Endothelial cell of umbilical vein (primary cell): ENCODE results near the gene PI4KB. TPM values are rescaled to one million over a fixed set of nuclear protein-coding genes. Genes with fewer than 3 reads are reported as not detected.

Source experiments
- BruUV-seq: library from RNA; stranded (reverse); fragments of 400-500 nt; replicated peaks from 2 replicates; lab custom pipeline; 2021; lab: Mats Ljungman, UMichigan
- CTCF ChIA-PET: fragments of 300-600, 350-600 bp; sonication (Branson Sonifier 250); formaldehyde crosslinking; loops from one replicate; lab custom pipeline; 2021; ENCODE audit warnings: antibody characterized with exemption, inconsistent platforms; lab: Charles Lee
- POLR2A ChIA-PET: fragments of 300-600, 350-600 bp; sonication (Branson Sonifier 250); formaldehyde crosslinking; loops from one replicate; lab custom pipeline; 2021; ENCODE audit warnings: antibody characterized with exemption, inconsistent platforms; lab: Charles Lee
- DNase-seq: peaks from one replicate; pipeline ENCODE4 v3.0.0-alpha.2; 2011; ENCODE audit warnings: low read depth, low spot score
- FAIRE-seq: peaks from 2 replicates; lab custom pipeline; 2011; peaks lifted over from hg19 to GRCh38; lab: Jason Lieb, UNC
- H2AFZ ChIP-seq: 2 replicates; pipeline ENCODE4 v1.6.0; 2012; ENCODE audit warnings: low read depth, low read length, control low read depth, inconsistent platforms
- H3K27ac ChIP-seq: 2 replicates; pipeline ENCODE4 v1.5.1; 2011; ENCODE audit warnings: low read depth, mild to moderate bottlenecking, control low read depth, low read length, moderate library complexity; ENCODE audit not compliant: insufficient read depth
- H3K27me3 ChIP-seq, 2 experiments: 2 replicates each; pipeline versions ENCODE4 v1.6.0 to v1.6.1; 2011; ENCODE audit warnings: low read length in 2 of 2, mixed read lengths in 1 of 2; ENCODE audit not compliant: control insufficient read depth in 2 of 2, insufficient read depth in 2 of 2
- H3K36me3 ChIP-seq, 2 experiments: 2 replicates in 1 of 2; 3 replicates in 1 of 2; pipeline ENCODE4 v1.5.1; 2011; ENCODE audit warnings: low read length in 2 of 2, mild to moderate bottlenecking in 1 of 2, moderate library complexity in 1 of 2; ENCODE audit not compliant: control insufficient read depth in 2 of 2, insufficient read depth in 2 of 2; ENCODE audit errors: extremely low read depth in 1 of 2
- H3K4me1 ChIP-seq: 3 replicates; pipeline ENCODE4 v1.5.1; 2011; ENCODE audit warnings: mild to moderate bottlenecking, low read length; ENCODE audit not compliant: control insufficient read depth, insufficient read depth; ENCODE audit errors: extremely low read depth
- H3K4me2 ChIP-seq: 2 replicates; pipeline ENCODE4 v1.6.1; 2011; ENCODE audit warnings: low read length, control low read depth, mixed read lengths; ENCODE audit not compliant: insufficient read depth
- H3K4me3 ChIP-seq, 3 experiments: fragments of 200-600 bp in 1 of 3; sonication (generic), shearing (Covaris generic) in 1 of 3; replicated peaks in 1 of 3; 2 replicates each; pipeline ENCODE4 v1.5.1; 2011 to 2016; ENCODE audit warnings: control low read depth in 3 of 3, low read length in 3 of 3, mild to moderate bottlenecking in 2 of 3, inconsistent platforms in 1 of 3, low read depth in 1 of 3, moderate library complexity in 1 of 3; ENCODE audit not compliant: insufficient read depth in 1 of 3
- H3K79me2 ChIP-seq: 2 replicates; pipeline ENCODE4 v1.6.0; 2012; ENCODE audit warnings: low read length, inconsistent platforms; ENCODE audit not compliant: control insufficient read depth, insufficient read depth
- H3K9ac ChIP-seq: replicated peaks from 2 replicates; pipeline ENCODE3; 2011; ENCODE audit warnings: low read length, control low read depth; ENCODE audit not compliant: insufficient read depth; ENCODE audit errors: extremely low read depth
- H3K9me1 ChIP-seq: replicated peaks from 3 replicates; pipeline ENCODE4 v1.6.0; 2011; ENCODE audit warnings: mild to moderate bottlenecking, low read length; ENCODE audit not compliant: control insufficient read depth, insufficient read depth; ENCODE audit errors: extremely low read depth
- H3K9me3 ChIP-seq: replicated peaks from 2 replicates; pipeline ENCODE4 v1.5.1; 2012; ENCODE audit warnings: low read length, inconsistent platforms; ENCODE audit not compliant: control insufficient read depth, insufficient read depth
- H4K20me1 ChIP-seq: replicated peaks from 2 replicates; pipeline ENCODE3; 2011; ENCODE audit warnings: mild to moderate bottlenecking, low read length; ENCODE audit not compliant: control insufficient read depth, insufficient read depth; ENCODE audit errors: extremely low read depth
- FOS ChIP-seq: IDR thresholded peaks from 2 replicates; pipeline ENCODE4 v1.6.1; 2011; ENCODE audit warnings: mild to moderate bottlenecking, low read length, moderate library complexity, borderline replicate concordance; ENCODE audit not compliant: insufficient read depth
- GATA2 ChIP-seq: IDR thresholded peaks from 2 replicates; pipeline ENCODE4 v1.7.0; 2011; ENCODE audit warnings: low read depth, mild to moderate bottlenecking, moderate library complexity, mixed read lengths, low read length; ENCODE audit not compliant: insufficient read length, insufficient read depth
- POLR2A ChIP-seq: IDR thresholded peaks from 2 replicates; pipeline ENCODE4 v1.6.1; 2012; ENCODE audit warnings: low read depth, mild to moderate bottlenecking, control low read depth, low read length
- POLR2AphosphoS5 ChIP-seq: IDR thresholded peaks from 2 replicates; pipeline ENCODE4 v1.6.1; 2012; ENCODE audit warnings: low read depth, mild to moderate bottlenecking, control low read depth, low read length, moderate library complexity; ENCODE audit not compliant: insufficient read depth
- dilution Hi-C: fragments of 300-500 bp; cut with MboI; formaldehyde crosslinking; loops from one replicate; pipeline ENCODE4 v1.15.0; 2019; ENCODE audit warnings: low sequenced_read_pairs; ENCODE audit not compliant: extremely low pct_ligation_motif_present
- intact Hi-C: fragments of 100-400 bp; cut with micrococcal nuclease; formaldehyde crosslinking; loops from one replicate; pipeline ENCODE4 v1.10.0; 2022
- polyA plus RNA-seq, 4 experiments: library from polyadenylated mRNA; depleted of rRNA in 3 of 4; stranded (reverse) in 3 of 4; unstranded in 1 of 4; fragments of >200 nt; gene quantifications; 2 replicates each; pipeline versions ENCODE4 v1.2.1 to v1.2.3, GENCODE V29; 2011 to 2012; ENCODE audit warnings: missing spikeins in 1 of 4
- total RNA-seq: library from RNA; stranded (reverse); gene quantifications from 2 replicates; pipeline ENCODE4 v1.2.3, GENCODE V29; 2021
- TF ChIP-seq, protein P1 (sequence below), 2 donors: IDR thresholded peaks; 1 replicate in 1 of 2; 2 replicates in 1 of 2; pipeline ENCODE4 v1.5.1; 2011; ENCODE audit warnings: low read length in 2 of 2, mild to moderate bottlenecking in 2 of 2, moderate library complexity in 2 of 2, control low read depth in 1 of 2, inconsistent platforms in 1 of 2, low read depth in 1 of 2; ENCODE audit not compliant: insufficient read depth in 1 of 2; ENCODE audit errors: extremely low read depth in 1 of 2
- TF ChIP-seq, protein P2 (sequence below): IDR thresholded peaks from 2 replicates; pipeline ENCODE4 v1.6.1; 2011; ENCODE audit not compliant: insufficient read depth, insufficient read length

PI4KB gene
- total and polyA plus RNA-seq, 2 donors (not counting 3 experiments of a cell fraction or from before 2014, with no cell fraction given): 60.9 to 67.8 TPM

DNA sequence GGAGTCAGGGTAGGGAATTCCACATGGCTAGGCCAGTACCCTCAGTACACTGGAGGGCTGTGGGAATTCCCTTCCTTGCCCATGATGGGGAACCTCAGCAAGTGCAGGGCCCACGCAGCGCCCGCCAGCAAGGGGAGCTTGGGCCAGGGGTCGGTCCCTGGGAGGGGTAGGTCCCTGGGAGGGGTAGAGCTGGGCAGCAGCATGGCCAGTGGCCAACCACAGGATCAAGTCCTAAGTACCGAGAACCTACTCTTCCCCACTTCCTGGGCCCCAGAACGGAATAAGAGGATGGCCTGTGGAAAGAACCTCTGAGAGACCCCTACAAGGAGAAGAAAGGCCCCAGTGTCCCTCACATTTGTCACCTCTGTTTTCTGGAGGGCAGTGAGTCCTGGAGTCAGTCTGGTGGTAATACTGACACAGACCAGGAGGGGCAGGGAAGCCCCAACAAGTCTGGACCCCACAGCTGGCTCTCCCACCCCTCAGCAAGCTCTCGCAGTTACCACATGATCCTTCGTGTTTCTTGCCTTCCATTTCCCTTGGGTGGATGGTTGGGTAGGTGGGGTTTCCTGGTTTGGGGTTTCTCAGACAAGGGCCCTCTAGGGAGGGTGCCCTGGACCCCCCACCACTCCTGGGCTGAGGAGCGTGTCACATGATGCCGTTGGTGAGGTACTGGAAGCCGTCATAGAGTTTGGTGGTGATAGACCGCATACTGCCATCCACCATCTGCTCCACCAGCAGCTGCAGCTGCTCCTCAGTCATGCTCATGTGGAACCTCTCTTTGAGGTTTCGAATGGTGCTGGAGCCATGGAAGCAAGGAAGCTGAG lies 34.8 kb downstream of the PI4KB start:
- ChIA-PET POLR2A (interaction anchor here (0.6 to 1.5 kb wide), 3 partner anchors 9 to 11 kb away, joined by 3 to 10 read pairs (median 4); partner anchors contain the start of gene ZNF687), CTCF (interaction anchor here (1.0 to 1.3 kb wide), 2 partner anchors 31 to 49 kb away, joined by 4 to 13 read pairs; no protein-coding TSS in a partner anchor)
- Histone ChIP-seq H3K36me3 (peaks cover 11 to 69% of the 10 kb centered on the region in 2 experiments), H3K79me2 (no peaks in the 10 kb centered on the region), H3K9me1 (no peaks in the 10 kb centered on the region), H3K4me1 (no peaks in the 10 kb centered on the region), H2AFZ (no peak overlapping the region), H3K27me3 (no peaks in the 10 kb centered on the region), H3K27ac (no peak overlapping the region), H3K4me3 (no peak overlapping the region), H3K9me3 (no peaks in the 10 kb centered on the region), H4K20me1 (no peaks in the 10 kb centered on the region), H3K4me2 (no peak overlapping the region), H3K9ac (no peak overlapping the region)
- FAIRE-seq (no peak), DNase-seq (no peak)
- intact Hi-C loops (no loop called here), dilution Hi-C loops (no loop called here)
- no peak for TF ChIP-seq POLR2AphosphoS5
- TF ChIP-seq, protein P1, sequence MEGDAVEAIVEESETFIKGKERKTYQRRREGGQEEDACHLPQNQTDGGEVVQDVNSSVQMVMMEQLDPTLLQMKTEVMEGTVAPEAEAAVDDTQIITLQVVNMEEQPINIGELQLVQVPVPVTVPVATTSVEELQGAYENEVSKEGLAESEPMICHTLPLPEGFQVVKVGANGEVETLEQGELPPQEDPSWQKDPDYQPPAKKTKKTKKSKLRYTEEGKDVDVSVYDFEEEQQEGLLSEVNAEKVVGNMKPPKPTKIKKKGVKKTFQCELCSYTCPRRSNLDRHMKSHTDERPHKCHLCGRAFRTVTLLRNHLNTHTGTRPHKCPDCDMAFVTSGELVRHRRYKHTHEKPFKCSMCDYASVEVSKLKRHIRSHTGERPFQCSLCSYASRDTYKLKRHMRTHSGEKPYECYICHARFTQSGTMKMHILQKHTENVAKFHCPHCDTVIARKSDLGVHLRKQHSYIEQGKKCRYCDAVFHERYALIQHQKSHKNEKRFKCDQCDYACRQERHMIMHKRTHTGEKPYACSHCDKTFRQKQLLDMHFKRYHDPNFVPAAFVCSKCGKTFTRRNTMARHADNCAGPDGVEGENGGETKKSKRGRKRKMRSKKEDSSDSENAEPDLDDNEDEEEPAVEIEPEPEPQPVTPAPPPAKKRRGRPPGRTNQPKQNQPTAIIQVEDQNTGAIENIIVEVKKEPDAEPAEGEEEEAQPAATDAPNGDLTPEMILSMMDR (IDR thresholded peaks at IDR 0.05; ENCODE audit: extremely low read depth in 1 of 2, insufficient read depth in 1 of 2, low read depth in 1 of 2, low read length in 2 of 2): no peak
- TF ChIP-seq GATA2: no peak
- TF ChIP-seq, protein P2, sequence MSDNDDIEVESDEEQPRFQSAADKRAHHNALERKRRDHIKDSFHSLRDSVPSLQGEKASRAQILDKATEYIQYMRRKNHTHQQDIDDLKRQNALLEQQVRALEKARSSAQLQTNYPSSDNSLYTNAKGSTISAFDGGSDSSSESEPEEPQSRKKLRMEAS: no peak
- TF ChIP-seq POLR2A: no peak
- TF ChIP-seq FOS: no peak
- BruUV-seq: TSS peak; percentile 22
